Measurements from ENCODE around the gene PTPRD.

DNA sequence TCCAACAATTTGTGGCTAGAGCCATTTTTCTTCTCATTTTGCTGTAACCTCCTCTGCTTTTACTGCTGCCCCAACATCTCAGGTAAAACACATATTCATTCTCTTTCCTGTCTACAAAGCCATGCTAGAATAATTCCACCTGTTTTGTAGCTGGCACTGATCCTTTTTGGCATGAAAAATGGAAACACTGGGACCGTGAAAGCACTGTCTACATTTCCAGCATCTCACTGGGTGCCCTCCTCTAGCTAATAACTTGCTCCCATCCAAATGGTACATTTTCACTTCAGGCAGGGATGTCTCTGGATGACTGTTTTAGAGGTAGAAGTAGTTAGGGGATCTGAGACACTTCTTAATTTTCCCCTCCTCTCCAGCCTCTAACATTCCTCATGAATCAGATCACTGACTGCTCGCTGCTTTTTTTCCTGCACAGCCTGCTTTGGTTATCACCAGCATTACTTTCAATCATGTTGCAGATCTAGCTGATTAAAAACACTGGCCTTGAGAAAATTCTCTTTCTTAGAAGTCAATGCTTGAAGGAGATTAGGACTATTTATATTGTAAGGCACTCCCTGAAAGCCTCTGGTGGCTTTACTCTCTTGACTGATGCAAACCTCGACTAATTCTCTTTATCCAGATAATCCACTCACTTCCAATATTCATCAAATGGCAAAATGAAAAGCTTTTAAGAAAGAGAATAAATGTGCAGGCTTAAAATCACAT lies 1500.6 kb downstream of the PTPRD start:
- TF ChIP-seq EZH2 (IDR thresholded peaks at IDR 0.05) (no peak), POLR2AphosphoS5 (IDR thresholded peaks at IDR 0.05; ENCODE audit: borderline replicate concordance, low read depth, low read length) (no peak), FOXP2 (optimal IDR thresholded peaks at IDR 0.05; ENCODE audit: control extremely low read depth, extremely low read length, insufficient read depth) (no peak)
